Measurements from ENCODE around the gene NDST1.
A peak's percentile ranks its signal among the peaks of the same experiment; 100 is the strongest.
"Not testable (repeated sequence)": the region's sequence is repeated elsewhere in the genome, so short reads cannot be mapped to it uniquely, and the experiment has no call there.

The NDST1 gene

GRCh38 chr5:150518712-150519559, 11.0 kb downstream of the NDST1 start:
- H3K27ac ChIP-seq: peak overlapping the region in 4 of 21 experiments; percentile 1 to 38 (median 8)
- not testable (repeated sequence) for H3K4me3 ChIP-seq

DNA sequence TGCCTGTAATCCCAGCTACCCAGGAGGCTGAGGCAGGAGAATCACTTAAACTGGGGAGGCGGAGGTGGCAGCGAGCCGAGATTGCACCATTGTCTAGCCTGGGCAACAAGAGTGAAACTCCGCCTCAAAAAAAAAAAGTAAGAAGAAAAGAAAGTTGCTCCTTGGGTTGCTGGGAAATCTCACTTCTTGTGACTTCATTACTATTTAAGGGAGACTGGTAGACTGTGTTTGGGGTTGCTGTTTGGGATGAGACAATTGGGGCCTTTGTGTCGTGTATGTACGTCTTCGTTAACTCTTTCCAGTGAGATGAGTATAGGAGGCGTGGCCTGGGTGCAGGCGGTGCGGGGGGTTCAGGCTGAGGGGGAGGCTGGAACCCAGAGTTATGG, 11.6 kb downstream of the NDST1 start:
- Histone ChIP-seq H3K27ac (peak overlapping the region in 3 of 21 experiments; percentile 1 to 38 (median 9)), H3K4me3 (no peak overlapping the region)

DNA sequence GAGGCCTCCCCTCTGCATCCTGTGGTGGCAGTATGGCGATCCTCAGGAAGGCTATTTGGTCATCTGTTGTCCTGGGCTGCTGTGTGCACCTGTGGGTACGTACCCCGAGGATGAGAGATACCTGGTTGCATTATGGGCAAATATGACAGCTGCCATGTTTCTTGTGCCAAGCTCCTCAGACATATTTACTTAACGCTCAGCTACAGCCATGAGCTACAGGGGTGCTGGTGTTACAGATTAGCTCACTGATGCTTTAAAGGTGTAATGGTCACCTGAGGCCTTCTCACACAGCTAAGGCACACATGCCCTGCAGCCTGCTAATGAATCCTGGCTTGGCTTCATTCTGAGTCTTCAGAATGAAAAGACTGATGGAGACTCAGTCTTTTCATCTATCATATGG, 12.0 kb downstream of the NDST1 start:
- H3K27ac ChIP-seq: peak overlapping the region in 2 of 21 experiments; percentile 9 to 38

GRCh38 chr5:150520747-150521521, 13.0 kb downstream of the NDST1 start:
- Histone ChIP-seq H3K4me3 (no peak overlapping the region), H3K27ac (peak overlapping the region in 7 of 21 experiments; percentile 3 to 41 (median 18))

More for the DNA sequence above, 12.0 kb downstream of the NDST1 start:
- H3K4me3 ChIP-seq: no peak overlapping the region

DNA sequence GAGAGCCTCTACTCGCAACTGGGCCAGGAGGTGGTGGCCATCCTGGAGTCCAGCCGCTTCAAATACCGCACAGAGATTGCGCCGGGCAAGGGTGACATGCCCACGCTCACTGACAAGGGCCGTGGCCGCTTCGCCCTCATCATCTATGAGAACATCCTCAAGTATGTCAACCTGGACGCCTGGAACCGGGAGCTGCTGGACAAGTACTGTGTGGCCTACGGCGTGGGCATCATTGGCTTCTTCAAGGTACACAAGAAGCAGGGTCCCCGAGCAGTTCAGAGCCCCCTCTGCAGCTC, 13.5 kb downstream of the NDST1 start:
- peak overlapping the region in 5 of 21 experiments; percentile 3 to 34 (median 18) for H3K27ac ChIP-seq
- no peak overlapping the region for H3K4me3 ChIP-seq

DNA sequence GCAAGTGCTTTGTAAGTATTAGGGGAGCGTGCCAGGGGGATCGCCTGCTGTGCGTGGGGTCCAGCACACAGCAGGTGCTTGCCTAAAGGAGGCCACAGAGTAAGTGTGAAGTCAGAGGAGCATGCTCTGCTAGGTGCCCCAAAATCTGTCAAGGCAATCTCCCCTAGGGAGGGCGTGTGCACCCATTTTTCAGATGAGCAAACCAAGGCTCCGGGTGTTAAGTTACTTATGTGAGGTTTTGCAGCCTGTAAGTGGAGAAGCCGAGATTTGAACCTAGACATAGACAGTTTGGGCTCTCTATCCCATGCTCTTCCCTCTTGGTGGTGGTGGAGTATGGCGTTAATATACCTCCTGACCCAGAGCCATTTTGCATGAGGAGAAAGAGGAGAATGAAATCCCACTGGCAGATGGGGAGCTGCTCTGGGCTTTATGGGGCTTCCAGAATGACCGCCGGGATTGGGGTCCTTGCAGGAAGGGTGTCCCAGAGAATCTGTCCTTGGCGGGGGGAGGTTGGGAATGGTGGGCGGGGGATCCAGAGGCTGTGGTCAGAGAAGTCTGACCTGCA, 14.1 kb downstream of the NDST1 start:
- Histone ChIP-seq H3K27ac (peak overlapping the region in 4 of 21 experiments; percentile 5 to 38 (median 24)), H3K4me3 (no peak overlapping the region)

GRCh38 chr5:150522504-150523414, 14.8 kb downstream of the NDST1 start:
- Histone ChIP-seq H3K27ac (peak overlapping the region in 5 of 21 experiments; percentile 5 to 39 (median 18)), H3K4me3 (no peak overlapping the region)

DNA sequence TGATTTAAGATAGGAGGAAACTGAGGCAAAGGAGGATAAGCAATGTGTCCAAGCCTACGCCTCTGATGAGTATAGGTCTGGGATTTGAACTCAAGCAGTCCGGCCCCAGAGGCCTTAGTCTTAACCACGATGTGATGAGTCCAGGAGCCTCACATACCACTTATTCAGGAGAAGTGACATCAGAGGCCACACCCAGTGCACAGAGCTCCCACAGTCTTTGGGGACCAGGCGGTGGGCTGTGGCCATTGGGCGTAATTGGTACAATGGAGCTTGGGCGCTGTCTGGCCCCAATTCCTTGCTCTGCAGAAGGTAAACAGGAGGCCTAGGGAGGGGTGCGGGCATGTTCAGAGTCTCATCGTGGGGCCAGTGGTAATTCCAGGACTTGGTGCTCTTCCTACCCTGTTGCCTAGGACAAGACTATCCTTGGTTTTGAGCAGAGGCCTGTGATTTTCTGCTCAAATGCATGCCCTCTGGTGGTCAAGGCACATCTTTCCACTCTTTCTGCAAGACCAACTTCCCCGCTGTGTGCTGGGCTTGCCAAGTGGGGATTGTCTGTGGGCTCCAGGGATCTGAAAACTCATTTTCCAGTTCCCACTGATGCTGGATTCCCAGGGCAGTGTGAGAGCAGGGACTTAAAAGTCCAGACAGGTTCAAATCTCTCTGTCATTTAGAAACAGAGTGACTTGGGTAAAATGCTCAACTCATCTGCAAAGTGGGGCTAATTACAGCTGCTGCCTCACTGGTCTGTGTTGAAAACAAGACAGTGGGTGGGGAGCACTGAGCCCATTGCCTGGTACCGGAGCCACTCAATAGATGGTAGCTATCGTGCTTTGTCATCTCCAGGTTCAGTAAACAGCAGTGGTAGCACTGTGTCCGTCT, 15.8 kb downstream of the NDST1 start:
- H3K27ac ChIP-seq: peak overlapping the region in 3 of 21 experiments; percentile 11 to 39 (median 18)
- H3K4me3 ChIP-seq: no peak overlapping the region

- H3K4me3 ChIP-seq: no peak overlapping the region
- peak overlapping the region in 2 of 21 experiments; percentile 5 to 26 for H3K27ac ChIP-seq
These were observed 17.2 kb downstream of the NDST1 start for GRCh38 chr5:150525163-150525562.

DNA sequence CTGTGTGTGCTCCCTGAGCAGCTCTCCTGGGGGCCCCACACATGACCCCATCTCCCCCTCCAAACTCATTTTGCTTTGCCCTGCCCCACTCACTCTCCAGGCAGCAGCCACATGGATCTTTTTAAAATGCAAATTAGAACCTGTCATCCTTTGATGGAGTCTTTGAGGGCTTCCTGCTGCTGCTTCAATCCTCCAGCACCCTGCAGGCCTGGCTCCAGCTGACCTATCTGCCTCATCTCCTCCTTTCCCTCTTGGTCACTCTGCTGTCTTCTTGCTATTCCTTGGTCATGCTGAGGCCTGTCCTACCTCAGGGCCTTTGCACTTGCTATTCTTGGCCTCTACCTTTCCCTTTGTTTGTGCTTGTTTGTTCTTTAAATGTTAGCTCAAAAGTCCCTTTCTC, 17.9 kb downstream of the NDST1 start:
- Histone ChIP-seq H3K27ac (peak overlapping the region in 2 of 21 experiments; percentile 26 to 38), H3K4me3 (no peak overlapping the region)

GRCh38 chr5:150527038-150527437, 19.1 kb downstream of the NDST1 start:
- Histone ChIP-seq H3K27ac (no peak overlapping the region), H3K4me3 (no peak overlapping the region)

GRCh38 chr5:150527808-150528207, 19.9 kb downstream of the NDST1 start:
- Histone ChIP-seq H3K27ac (no peak overlapping the region), H3K4me3 (no peak overlapping the region)

GRCh38 chr5:150528924-150529546, 21.1 kb downstream of the NDST1 start:
- peak overlapping the region in 1 of 21 experiments; percentile 4 for H3K27ac ChIP-seq

GRCh38 chr5:150529555-150529954, 21.6 kb downstream of the NDST1 start:
- H3K27ac ChIP-seq: peak overlapping the region in 1 of 21 experiments; percentile 4
- no peak overlapping the region for H3K4me3 ChIP-seq

More at GRCh38 chr5:150528924-150529546, 21.1 kb downstream of the NDST1 start:
- H3K4me3 ChIP-seq: no peak overlapping the region

- no peak overlapping the region for H3K27ac ChIP-seq
These were observed 22.5 kb downstream of the NDST1 start for GRCh38 chr5:150530423-150530822.

DNA sequence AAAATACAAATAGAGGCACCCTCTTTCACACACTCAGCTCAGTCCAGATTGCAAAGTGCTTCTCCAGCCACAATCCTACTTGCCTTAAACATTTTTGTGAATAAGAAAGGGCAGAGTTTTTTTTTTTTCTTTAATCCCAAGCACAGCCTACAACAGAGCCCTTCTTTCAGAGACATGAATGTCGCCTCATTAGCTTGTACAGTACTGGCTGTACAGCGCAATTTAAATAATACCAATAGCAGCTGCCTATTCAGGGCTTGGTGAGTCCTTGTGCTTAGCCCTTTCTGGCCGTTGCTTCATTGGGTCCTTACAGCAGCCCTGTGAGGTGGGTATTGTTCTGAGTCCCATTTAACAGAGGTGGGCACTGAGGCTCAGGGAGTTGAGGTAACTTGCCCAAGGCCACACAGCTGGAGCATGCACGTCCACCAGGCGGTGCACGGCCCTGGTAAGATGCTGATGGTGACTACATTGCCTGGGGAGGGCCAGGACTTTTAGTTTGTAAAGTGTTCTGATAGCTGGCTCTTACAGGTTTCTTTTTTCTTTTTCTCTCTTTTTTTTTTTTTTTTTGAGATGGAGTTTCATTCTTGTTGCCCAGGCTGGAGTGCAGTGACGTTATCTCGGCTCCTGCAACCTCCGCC, 23.1 kb downstream of the NDST1 start:
- no peak overlapping the region for H3K27ac ChIP-seq
- H3K4me3 ChIP-seq: no peak overlapping the region

More at GRCh38 chr5:150530423-150530822, 22.5 kb downstream of the NDST1 start:
- no peak overlapping the region for H3K4me3 ChIP-seq

- Histone ChIP-seq H3K4me3 (no peak overlapping the region), H3K27ac (no peak overlapping the region)
These were observed 23.8 kb downstream of the NDST1 start for GRCh38 chr5:150531686-150532085.

All from skin epidermis (tissue), 12 donors.